ENCODE data around the gene SAMD15. TPM values are rescaled to one million over a fixed set of nuclear protein-coding genes. Genes with fewer than 3 reads are reported as not detected.
"Not testable (repeated sequence)": the region's sequence is repeated elsewhere in the genome, so short reads cannot be mapped to it uniquely, and the experiment has no call there.

The SAMD15 gene
- 1.3 TPM for polyA plus RNA-seq (2013, experiment 1 of 2)
- polyA plus RNA-seq (2013, experiment 2 of 2) = 0.51 TPM

GRCh38 chr14:77376771-77377501, at the start of gene SAMD15, which contains the start of gene TMED8:
Gene SAMD15, plus strand, starts transcription at chr14:77377379. Its CDS starts 40 bp downstream, at chr14:77377419.
Gene TMED8, minus strand, starts transcription at chr14:77377094. Its CDS starts 41 bp downstream, at chr14:77377053.
- Histone ChIP-seq H3K4me3 (ENCODE audit: low read length) (peak within 1 kb of the TSS; percentile 83), H3K27me3 (ENCODE audit: insufficient read depth, low read length) (peaks cover 10% of the 10 kb centered on the region; the same call in 1 of the 2 replicates), H3K9me3 (ENCODE audit: insufficient read depth, low read depth, low read length) (no peaks in the 10 kb centered on the region), H3K27ac (ENCODE audit: low read depth, low read length) (peak within 1 kb of the TSS; percentile 81), H3K36me3 (ENCODE audit: insufficient read depth, low read length) (no peaks in the 10 kb centered on the region), H3K9ac (ENCODE audit: low read depth, low read length) (peak within 1 kb of the TSS; percentile 83), H3K4me1 (ENCODE audit: insufficient read depth, low read length) (peaks cover 14% of the 10 kb centered on the region; the same call in 1 of the 2 replicates)
- under 1% methylated on average over 69 of the region's 69 CpGs for WGBS

- Histone ChIP-seq H3K27me3 (ENCODE audit: insufficient read depth, low read length) (no peaks in the 10 kb centered on the region), H3K36me3 (ENCODE audit: insufficient read depth, low read length) (no peaks in the 10 kb centered on the region), H3K27ac (ENCODE audit: low read depth, low read length) (no peak overlapping the region), H3K9ac (ENCODE audit: low read depth, low read length) (no peak overlapping the region), H3K9me3 (ENCODE audit: insufficient read depth, low read depth, low read length) (no peaks in the 10 kb centered on the region), H3K4me1 (ENCODE audit: insufficient read depth, low read length) (peaks cover 8% of the 10 kb centered on the region; the same call in 1 of the 2 replicates), H3K4me3 (ENCODE audit: low read length) (no peak overlapping the region)
- 94% methylated on average over 7 of the region's 7 CpGs for WGBS
These were observed 47.3 kb upstream of the SAMD15 start for GRCh38 chr14:77329872-77330271.

GRCh38 chr14:77335576-77335975, 41.6 kb upstream of the SAMD15 start:
- Histone ChIP-seq H3K9ac (ENCODE audit: low read depth, low read length) (no peak overlapping the region), H3K9me3 (ENCODE audit: insufficient read depth, low read depth, low read length) (no peaks in the 10 kb centered on the region), H3K4me1 (ENCODE audit: insufficient read depth, low read length) (peaks cover 40% of the 10 kb centered on the region), H3K4me3 (ENCODE audit: low read length) (no peak overlapping the region), H3K36me3 (ENCODE audit: insufficient read depth, low read length) (peaks cover 5% of the 10 kb centered on the region; the same call in 1 of the 2 replicates), H3K27me3 (ENCODE audit: insufficient read depth, low read length) (no peaks in the 10 kb centered on the region), H3K27ac (ENCODE audit: low read depth, low read length) (no peak overlapping the region)
- WGBS = 97% methylated on average over 2 of the region's 3 CpGs

- peaks cover 45% of the 10 kb centered on the region for H3K4me1 ChIP-seq (ENCODE audit: insufficient read depth, low read length)
- H3K27ac ChIP-seq (ENCODE audit: low read depth, low read length) = peak overlapping the region; percentile 86
- H3K27me3 ChIP-seq (ENCODE audit: insufficient read depth, low read length); H3K9me3 ChIP-seq (ENCODE audit: insufficient read depth, low read depth, low read length); H3K4me3 ChIP-seq (ENCODE audit: low read length); H3K9ac ChIP-seq (ENCODE audit: low read depth, low read length): not testable (repeated sequence)
- peaks cover 14% of the 10 kb centered on the region for H3K36me3 ChIP-seq (ENCODE audit: insufficient read depth, low read length)
- 95% methylated on average over 9 of the region's 9 CpGs for WGBS
These were observed 39.9 kb upstream of the SAMD15 start for GRCh38 chr14:77337255-77337654.

- Histone ChIP-seq H3K27me3 (ENCODE audit: insufficient read depth, low read length) (no peaks in the 10 kb centered on the region), H3K4me1 (ENCODE audit: insufficient read depth, low read length) (peaks cover 51% of the 10 kb centered on the region), H3K9ac (ENCODE audit: low read depth, low read length) (peak overlapping the region; percentile 38; the same call in 1 of the 2 replicates), H3K4me3 (ENCODE audit: low read length) (peak overlapping the region; percentile 13; the same call in 1 of the 2 replicates), H3K9me3 (ENCODE audit: insufficient read depth, low read depth, low read length) (no peaks in the 10 kb centered on the region), H3K27ac (ENCODE audit: low read depth, low read length) (peak overlapping the region; percentile 86), H3K36me3 (ENCODE audit: insufficient read depth, low read length) (peaks cover 14% of the 10 kb centered on the region)
- 47% methylated on average over 2 of the region's 3 CpGs for WGBS
These were observed 39.3 kb upstream of the SAMD15 start for GRCh38 chr14:77337880-77338279.

- Histone ChIP-seq H3K36me3 (ENCODE audit: insufficient read depth, low read length) (peaks cover 16% of the 10 kb centered on the region), H3K9me3 (ENCODE audit: insufficient read depth, low read depth, low read length) (no peaks in the 10 kb centered on the region), H3K4me3 (ENCODE audit: low read length) (no peak overlapping the region; the same call in 1 of the 2 replicates), H3K27ac (ENCODE audit: low read depth, low read length) (peak overlapping the region; percentile 86), H3K27me3 (ENCODE audit: insufficient read depth, low read length) (no peaks in the 10 kb centered on the region), H3K4me1 (ENCODE audit: insufficient read depth, low read length) (peaks cover 56% of the 10 kb centered on the region), H3K9ac (ENCODE audit: low read depth, low read length) (no peak overlapping the region)
- WGBS = 80% methylated on average over 2 of the region's 2 CpGs
These were observed 38.9 kb upstream of the SAMD15 start for GRCh38 chr14:77338302-77338701.

GRCh38 chr14:77339407-77339806, 37.8 kb upstream of the SAMD15 start:
- Histone ChIP-seq H3K9ac (ENCODE audit: low read depth, low read length) (no peak overlapping the region), H3K27ac (ENCODE audit: low read depth, low read length) (peak overlapping the region; percentile 86)
- WGBS = no CpG with 5 or more reads among the region's 1 CpG

GRCh38 chr14:77340389-77340788, 36.8 kb upstream of the SAMD15 start:
- Histone ChIP-seq H3K27me3 (ENCODE audit: insufficient read depth, low read length) (no peaks in the 10 kb centered on the region), H3K9ac (ENCODE audit: low read depth, low read length) (no peak overlapping the region), H3K4me3 (ENCODE audit: low read length) (no peak overlapping the region), H3K36me3 (ENCODE audit: insufficient read depth, low read length) (peaks cover 16% of the 10 kb centered on the region), H3K9me3 (ENCODE audit: insufficient read depth, low read depth, low read length) (no peaks in the 10 kb centered on the region), H3K27ac (ENCODE audit: low read depth, low read length) (no peak overlapping the region), H3K4me1 (ENCODE audit: insufficient read depth, low read length) (peaks cover 69% of the 10 kb centered on the region)
- 86% methylated on average over 4 of the region's 4 CpGs for WGBS

More at GRCh38 chr14:77339407-77339806, 37.8 kb upstream of the SAMD15 start:
- peaks cover 16% of the 10 kb centered on the region for H3K36me3 ChIP-seq (ENCODE audit: insufficient read depth, low read length)
- peaks cover 65% of the 10 kb centered on the region for H3K4me1 ChIP-seq (ENCODE audit: insufficient read depth, low read length)
- no peak overlapping the region for H3K4me3 ChIP-seq (ENCODE audit: low read length)
- no peaks in the 10 kb centered on the region for H3K9me3 ChIP-seq (ENCODE audit: insufficient read depth, low read depth, low read length)
- H3K27me3 ChIP-seq (ENCODE audit: insufficient read depth, low read length) = no peaks in the 10 kb centered on the region

GRCh38 chr14:77342726-77343397, 34.3 kb upstream of the SAMD15 start:
- H3K27me3 ChIP-seq (ENCODE audit: insufficient read depth, low read length) = no peaks in the 10 kb centered on the region
- H3K9me3 ChIP-seq (ENCODE audit: insufficient read depth, low read depth, low read length) = no peaks in the 10 kb centered on the region
- no peak overlapping the region for H3K9ac ChIP-seq (ENCODE audit: low read depth, low read length)
- H3K36me3 ChIP-seq (ENCODE audit: insufficient read depth, low read length) = peaks cover 16% of the 10 kb centered on the region
- 90% methylated on average over 8 of the region's 10 CpGs for WGBS
- H3K27ac ChIP-seq (ENCODE audit: low read depth, low read length) = no peak overlapping the region
- no peak overlapping the region for H3K4me3 ChIP-seq (ENCODE audit: low read length)
- H3K4me1 ChIP-seq (ENCODE audit: insufficient read depth, low read length) = peaks cover 51% of the 10 kb centered on the region

- no peak overlapping the region for H3K27ac ChIP-seq (ENCODE audit: low read depth, low read length)
- H3K27me3 ChIP-seq (ENCODE audit: insufficient read depth, low read length) = no peaks in the 10 kb centered on the region
- H3K9me3 ChIP-seq (ENCODE audit: insufficient read depth, low read depth, low read length) = no peaks in the 10 kb centered on the region
- no peak overlapping the region for H3K9ac ChIP-seq (ENCODE audit: low read depth, low read length)
- H3K4me3 ChIP-seq (ENCODE audit: low read length) = no peak overlapping the region
- peaks cover 47% of the 10 kb centered on the region for H3K4me1 ChIP-seq (ENCODE audit: insufficient read depth, low read length)
- 88% methylated on average over 2 of the region's 2 CpGs for WGBS
- H3K36me3 ChIP-seq (ENCODE audit: insufficient read depth, low read length) = peaks cover 17% of the 10 kb centered on the region
These were observed 33.5 kb upstream of the SAMD15 start for GRCh38 chr14:77343662-77344061.

- H3K4me3 ChIP-seq (ENCODE audit: low read length) = no peak overlapping the region
- peaks cover 18% of the 10 kb centered on the region for H3K36me3 ChIP-seq (ENCODE audit: insufficient read depth, low read length)
- H3K27me3 ChIP-seq (ENCODE audit: insufficient read depth, low read length) = no peaks in the 10 kb centered on the region
- WGBS = 64% methylated on average over 3 of the region's 3 CpGs
- H3K9ac ChIP-seq (ENCODE audit: low read depth, low read length) = no peak overlapping the region
- no peak overlapping the region for H3K27ac ChIP-seq (ENCODE audit: low read depth, low read length)
- H3K4me1 ChIP-seq (ENCODE audit: insufficient read depth, low read length) = peaks cover 39% of the 10 kb centered on the region
- H3K9me3 ChIP-seq (ENCODE audit: insufficient read depth, low read depth, low read length) = no peaks in the 10 kb centered on the region
These were observed 32.7 kb upstream of the SAMD15 start for GRCh38 chr14:77344377-77344996.
